HepG2 (cell line): ENCODE measurements around the gene KISS1. TPM values are rescaled to one million over a fixed set of nuclear protein-coding genes. Genes with fewer than 3 reads are reported as not detected.

Experiments used
- ATAC-seq: fragments of 200-7000 bp; cut with Tn5 transposase; 3 replicates; pipeline ENCODE4 v1.9.1; 2020; ENCODE audit warnings: mild to moderate bottlenecking, moderate library complexity
- BruUV-seq: library from RNA; stranded (reverse); fragments of 400-500 nt; replicated peaks from 2 replicates; lab custom pipeline; 2021; lab: Mats Ljungman, UMichigan
- CTCF ChIA-PET: fragments of 300-600 bp; formaldehyde crosslinking; extraction: SDS; loops from one replicate; lab custom pipeline; 2021; ENCODE audit warnings: low total read pairs, inconsistent platforms, low intra/inter-chr PET ratio; lab: Yijun Ruan, JAX
- POLR2A ChIA-PET: fragments of 350-600 bp; sonication (Branson Sonifier 250); formaldehyde crosslinking; loops from one replicate; lab custom pipeline; 2020; ENCODE audit warnings: antibody characterized with exemption, inconsistent platforms; lab: Yijun Ruan, JAX
- DNase-seq: peaks from one replicate; pipeline ENCODE4 v3.0.0-alpha.2; 2015; ENCODE audit warnings: low spot score
- FAIRE-seq: peaks from 3 replicates; lab custom pipeline; 2011; peaks lifted over from hg19 to GRCh38; lab: Jason Lieb, UNC
- H2AFZ ChIP-seq: one replicate; pipeline ENCODE4 v1.6.1; 2011; ENCODE audit warnings: low read length, inconsistent platforms
- H3K27ac ChIP-seq: fragments of 300-600 bp; 3 replicates; pipeline ENCODE4 v1.8.0; 2011; ENCODE audit warnings: mixed run types, mild to moderate bottlenecking, mixed read lengths, low read length, inconsistent platforms; ENCODE audit not compliant: insufficient read depth; ENCODE audit errors: extremely low read length
- H3K27me3 ChIP-seq, 2 experiments: fragments of 200-600 bp in 1 of 2; 2 replicates in 1 of 2; 3 replicates in 1 of 2; pipeline versions ENCODE4 v1.6.0 to v1.8.0; 2011; ENCODE audit warnings: low read length in 2 of 2, mild to moderate bottlenecking in 2 of 2, moderate library complexity in 2 of 2, inconsistent platforms in 1 of 2; ENCODE audit not compliant: insufficient read depth in 2 of 2, control insufficient read depth in 1 of 2
- H3K36me3 ChIP-seq, 2 experiments: fragments of 200-600 bp in 1 of 2; replicated peaks in 1 of 2; 2 replicates in 1 of 2; 3 replicates in 1 of 2; pipeline versions ENCODE4 v1.5.1 to v1.8.0; 2011; ENCODE audit warnings: low read length in 2 of 2, inconsistent platforms in 1 of 2; ENCODE audit not compliant: insufficient read depth in 2 of 2, control insufficient read depth in 1 of 2
- H3K4me1 ChIP-seq: 2 replicates; pipeline ENCODE4 v1.5.1; 2012; ENCODE audit warnings: low read length, inconsistent platforms; ENCODE audit not compliant: insufficient read depth
- H3K4me2 ChIP-seq: 2 replicates; pipeline ENCODE4 v1.6.0; 2011; ENCODE audit warnings: low read depth, low read length, inconsistent platforms
- H3K4me3 ChIP-seq, 3 experiments: fragments of 200-600 bp in 1 of 3; sonication (generic), shearing (Covaris generic) in 1 of 3; replicated peaks in 1 of 3; 2 replicates each; pipeline ENCODE4 v1.5.1; 2011 to 2016; ENCODE audit warnings: low read length in 3 of 3, inconsistent platforms in 2 of 3, low read depth in 2 of 3, mild to moderate bottlenecking in 2 of 3, control low read depth in 1 of 3, mixed read lengths in 1 of 3; ENCODE audit not compliant: insufficient read depth in 1 of 3
- H3K79me2 ChIP-seq: one replicate; pipeline ENCODE4 v1.6.1; 2011; ENCODE audit warnings: low read length, inconsistent platforms; ENCODE audit not compliant: insufficient read depth
- H3K9ac ChIP-seq: 2 replicates; pipeline ENCODE4 v1.6.0; 2011; ENCODE audit warnings: mild to moderate bottlenecking, low read depth, low read length, inconsistent platforms; ENCODE audit not compliant: insufficient read depth
- H3K9me3 ChIP-seq: 2 replicates; pipeline ENCODE4 v1.5.1; 2012; ENCODE audit warnings: mild to moderate bottlenecking, low read length
- H4K20me1 ChIP-seq: 2 replicates; pipeline ENCODE4 v1.6.0; 2011; ENCODE audit warnings: inconsistent platforms, mild to moderate bottlenecking, low read length, moderate library complexity; ENCODE audit not compliant: insufficient read depth
- ARNT2 ChIP-seq: sonication (generic); formaldehyde crosslinking; IDR thresholded peaks from 2 replicates; pipeline ENCODE4 v1.8.0; 2022; ENCODE audit warnings: mild to moderate bottlenecking, low read depth, missing genetic modification reagents, moderate library complexity
- GABPB1 ChIP-seq: IDR thresholded peaks from 2 replicates; pipeline ENCODE4 v1.6.1; 2016; ENCODE audit warnings: mild to moderate bottlenecking, missing genetic modification reagents, moderate library complexity, missing compliant biosample characterization
- HMGXB4 ChIP-seq, 2 experiments: sonication (generic) in 1 of 2; formaldehyde crosslinking in 1 of 2; IDR thresholded peaks; 2 replicates each; pipeline versions ENCODE4 v1.4.0 to v1.6.1; 2018 to 2020; ENCODE audit warnings: missing genetic modification reagents in 2 of 2, borderline replicate concordance in 1 of 2, low read depth in 1 of 2, mild to moderate bottlenecking in 1 of 2, missing biosample characterization in 1 of 2
- NKX3-1 ChIP-seq: sonication (generic); formaldehyde crosslinking; IDR thresholded peaks from 2 replicates; pipeline ENCODE4 v1.5.0; 2020; ENCODE audit warnings: missing genetic modification reagents
- ZIK1 ChIP-seq: sonication (generic); formaldehyde crosslinking; IDR thresholded peaks from 2 replicates; pipeline ENCODE4 v1.5.0; 2020; ENCODE audit warnings: mild to moderate bottlenecking, low read depth, missing genetic modification reagents, borderline replicate concordance
- ZMYM3 ChIP-seq: sonication (generic); formaldehyde crosslinking; IDR thresholded peaks from 2 replicates; pipeline ENCODE4 v1.5.1; 2020; ENCODE audit warnings: mild to moderate bottlenecking, missing genetic modification reagents
- ZNF136 ChIP-seq: sonication (generic); formaldehyde crosslinking; IDR thresholded peaks from 2 replicates; pipeline ENCODE4 v1.8.1; 2022; ENCODE audit warnings: low read depth, mild to moderate bottlenecking, moderate library complexity, missing genetic modification reagents
- ZNF343 ChIP-seq: sonication (generic); formaldehyde crosslinking; IDR thresholded peaks from 2 replicates; pipeline ENCODE4 v1.4.0; 2020; ENCODE audit warnings: mild to moderate bottlenecking, missing genetic modification reagents
- ZNF556 ChIP-seq: sonication (generic); formaldehyde crosslinking; IDR thresholded peaks from 2 replicates; pipeline ENCODE4 v1.4.0; 2020; ENCODE audit warnings: mild to moderate bottlenecking, missing genetic modification reagents, borderline replicate concordance
- ZNF562 ChIP-seq: sonication (generic); formaldehyde crosslinking; IDR thresholded peaks from 2 replicates; pipeline ENCODE4 v1.8.0; 2022; ENCODE audit warnings: missing genetic modification reagents, borderline replicate concordance
- ZNF644 ChIP-seq: IDR thresholded peaks from 2 replicates; pipeline ENCODE4 v1.6.1; 2016; ENCODE audit warnings: low read depth
- ZNF749 ChIP-seq: sonication (generic); formaldehyde crosslinking; IDR thresholded peaks from 2 replicates; pipeline ENCODE4 v1.8.0; 2022; ENCODE audit warnings: mild to moderate bottlenecking, missing genetic modification reagents, moderate library complexity, borderline replicate concordance
- ZNF792 ChIP-seq: IDR thresholded peaks from 2 replicates; pipeline ENCODE4 v1.6.1; 2016
- ZNF878 ChIP-seq: sonication (generic); formaldehyde crosslinking; IDR thresholded peaks from 2 replicates; pipeline ENCODE4 v1.8.1; 2023; ENCODE audit warnings: mild to moderate bottlenecking, missing genetic modification reagents, moderate library complexity
- WGBS: methylation state at CpG from one replicate; pipeline ENCODE4 v1.1.6; 2017; ENCODE audit warnings: low lambda C conversion rate; 5-methylcytosine and 5-hydroxymethylcytosine counted together
- in situ Hi-C: cut with HindIII; loops from 2 replicates; pipeline ENCODE4 v1.10.0; 2017; ENCODE audit warnings: low pct_unique_long_range_greater_than_20kb; ENCODE audit not compliant: extremely low pct_ligation_motif_present
- intact Hi-C: fragments of 100-400 bp; cut with micrococcal nuclease; formaldehyde crosslinking; loops from one replicate; pipeline ENCODE4 v1.10.0; 2022; ENCODE audit not compliant: unreplicated experiment
- polyA plus RNA-seq, 8 experiments: library from polyadenylated mRNA; depleted of rRNA in 3 of 8; stranded (reverse) in 7 of 8; unstranded in 1 of 8; fragments of >200 nt; fragmentation: Illumina TruSeq in 4 of 8; extraction: Trizol in 4 of 8; gene quantifications; 2 replicates each; pipeline versions ENCODE4 v1.2.1 to v1.2.3, GENCODE V29; 2011 to 2016; ENCODE audit warnings: low read depth in 4 of 8, missing spikeins in 1 of 8, mixed read lengths in 1 of 8; ENCODE audit not compliant: insufficient read depth in 1 of 8
- total RNA-seq, 5 experiments: library from RNA; depleted of rRNA; stranded (reverse); fragments of >200 nt; fragmentation: Illumina TruSeq; extraction: Trizol; gene quantifications; 2 replicates each; pipeline ENCODE4 v1.2.3, GENCODE V29; 2016; ENCODE audit warnings: low read depth in 1 of 5
- TF ChIP-seq, protein P1 (sequence below): sonication (generic); formaldehyde crosslinking; IDR thresholded peaks from 2 replicates; pipeline ENCODE4 v1.5.1; 2020; ENCODE audit warnings: missing genetic modification reagents, mild to moderate bottlenecking, borderline replicate concordance
- TF ChIP-seq, protein P2 (sequence below): sonication (generic); formaldehyde crosslinking; IDR thresholded peaks from 2 replicates; pipeline ENCODE4 v1.4.0; 2020; ENCODE audit warnings: missing genetic modification reagents
- TF ChIP-seq, protein P3 (sequence below): sonication (generic); formaldehyde crosslinking; IDR thresholded peaks from 2 replicates; pipeline ENCODE4 v1.4.0; 2020; ENCODE audit warnings: missing genetic modification reagents

KISS1 gene
- total and polyA plus RNA-seq, 2 of the 13 experiments (the other 11 are each of a cell fraction or from before 2014, with no cell fraction given) = 0.24 to 0.80 TPM

GRCh38 chr1:204207136-204207616 is 10.9 kb upstream of the KISS1 start:
- no peak overlapping the region for H2AFZ ChIP-seq
- no peaks in the 10 kb centered on the region for H3K27me3 ChIP-seq
- no peaks in the 10 kb centered on the region for H3K9me3 ChIP-seq
- no peak overlapping the region for H3K9ac ChIP-seq
- peaks cover 30% of the 10 kb centered on the region for H3K4me1 ChIP-seq
- ChIA-PET CTCF (interaction anchor here (0.7 to 4.2 kb wide), 5 partner anchors 42 to 346 kb away, joined by 3 to 48 read pairs (median 4); partner anchors contain the start of gene SNRPE), POLR2A (interaction anchor here (0.8 kb wide), 1 partner anchor 45 kb away, joined by 4 read pairs; no protein-coding TSS in a partner anchor)
- H3K36me3 ChIP-seq = no peaks in the 10 kb centered on the region; a peak in 2 of 5 replicates
- peaks cover 9% of the 10 kb centered on the region for H4K20me1 ChIP-seq
- in situ Hi-C loops = loop anchor here (10.0 kb wide), 1 partner anchor 342 kb away; the partner anchor contains the start of gene SNRPE
- ATAC-seq (peak; percentile 98), DNase-seq (peak; percentile 19), FAIRE-seq (no peak)
- WGBS = 43% methylated on average over 7 of the region's 13 CpGs
- no peak overlapping the region for H3K27ac ChIP-seq
- H3K79me2 ChIP-seq = peaks cover 7% of the 10 kb centered on the region
- H3K4me3 ChIP-seq = no peak overlapping the region
- intact Hi-C loops = loop anchor here (1.0 kb wide), 1 partner anchor 45 kb away; no protein-coding TSS in a partner anchor
- no TSS peak for BruUV-seq
- peak overlapping the region; percentile 22; the same call in 1 of the 2 replicates for H3K4me2 ChIP-seq
- no peak for TF ChIP-seq ZNF343
- TF ChIP-seq ZNF644 (CRISPR knock-in tag) = no peak
- TF ChIP-seq ZNF792 = 0 out of 2 replicates have a peak, but pooled peaks have one; percentile 26
- TF ChIP-seq ZNF878 (CRISPR knock-in tag) = no peak
- peak; percentile 42 to 56; a peak in 1 of 4 replicates for TF ChIP-seq HMGXB4 (CRISPR knock-in tag; IDR thresholded peaks at IDR 0.05; ENCODE audit: borderline replicate concordance in 1 of 2, low read depth in 1 of 2)
- TF ChIP-seq, protein P1, sequence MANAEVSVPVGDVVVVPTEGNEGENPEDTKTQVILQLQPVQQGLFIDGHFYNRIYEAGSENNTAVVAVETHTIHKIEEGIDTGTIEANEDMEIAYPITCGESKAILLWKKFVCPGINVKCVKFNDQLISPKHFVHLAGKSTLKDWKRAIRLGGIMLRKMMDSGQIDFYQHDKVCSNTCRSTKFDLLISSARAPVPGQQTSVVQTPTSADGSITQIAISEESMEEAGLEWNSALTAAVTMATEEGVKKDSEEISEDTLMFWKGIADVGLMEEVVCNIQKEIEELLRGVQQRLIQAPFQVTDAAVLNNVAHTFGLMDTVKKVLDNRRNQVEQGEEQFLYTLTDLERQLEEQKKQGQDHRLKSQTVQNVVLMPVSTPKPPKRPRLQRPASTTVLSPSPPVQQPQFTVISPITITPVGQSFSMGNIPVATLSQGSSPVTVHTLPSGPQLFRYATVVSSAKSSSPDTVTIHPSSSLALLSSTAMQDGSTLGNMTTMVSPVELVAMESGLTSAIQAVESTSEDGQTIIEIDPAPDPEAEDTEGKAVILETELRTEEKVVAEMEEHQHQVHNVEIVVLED (CRISPR knock-in tag) = no peak
- TF ChIP-seq NKX3-1 (CRISPR knock-in tag) = no peak
- TF ChIP-seq ZNF556 (CRISPR knock-in tag) = no peak
- no peak for TF ChIP-seq ZNF562 (CRISPR knock-in tag)
- no peak for TF ChIP-seq ZMYM3 (CRISPR knock-in tag)
- TF ChIP-seq ZNF136 (CRISPR knock-in tag) = no peak
- peak; percentile 44; the same call in 1 of the 2 replicates for TF ChIP-seq GABPB1 (CRISPR knock-in tag)
- TF ChIP-seq, protein P2, sequence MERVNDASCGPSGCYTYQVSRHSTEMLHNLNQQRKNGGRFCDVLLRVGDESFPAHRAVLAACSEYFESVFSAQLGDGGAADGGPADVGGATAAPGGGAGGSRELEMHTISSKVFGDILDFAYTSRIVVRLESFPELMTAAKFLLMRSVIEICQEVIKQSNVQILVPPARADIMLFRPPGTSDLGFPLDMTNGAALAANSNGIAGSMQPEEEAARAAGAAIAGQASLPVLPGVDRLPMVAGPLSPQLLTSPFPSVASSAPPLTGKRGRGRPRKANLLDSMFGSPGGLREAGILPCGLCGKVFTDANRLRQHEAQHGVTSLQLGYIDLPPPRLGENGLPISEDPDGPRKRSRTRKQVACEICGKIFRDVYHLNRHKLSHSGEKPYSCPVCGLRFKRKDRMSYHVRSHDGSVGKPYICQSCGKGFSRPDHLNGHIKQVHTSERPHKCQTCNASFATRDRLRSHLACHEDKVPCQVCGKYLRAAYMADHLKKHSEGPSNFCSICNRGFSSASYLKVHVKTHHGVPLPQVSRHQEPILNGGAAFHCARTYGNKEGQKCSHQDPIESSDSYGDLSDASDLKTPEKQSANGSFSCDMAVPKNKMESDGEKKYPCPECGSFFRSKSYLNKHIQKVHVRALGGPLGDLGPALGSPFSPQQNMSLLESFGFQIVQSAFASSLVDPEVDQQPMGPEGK (CRISPR knock-in tag) = no peak
- no peak for TF ChIP-seq ZIK1 (CRISPR knock-in tag)
- no peak for TF ChIP-seq ARNT2 (CRISPR knock-in tag)
- TF ChIP-seq, protein P3, sequence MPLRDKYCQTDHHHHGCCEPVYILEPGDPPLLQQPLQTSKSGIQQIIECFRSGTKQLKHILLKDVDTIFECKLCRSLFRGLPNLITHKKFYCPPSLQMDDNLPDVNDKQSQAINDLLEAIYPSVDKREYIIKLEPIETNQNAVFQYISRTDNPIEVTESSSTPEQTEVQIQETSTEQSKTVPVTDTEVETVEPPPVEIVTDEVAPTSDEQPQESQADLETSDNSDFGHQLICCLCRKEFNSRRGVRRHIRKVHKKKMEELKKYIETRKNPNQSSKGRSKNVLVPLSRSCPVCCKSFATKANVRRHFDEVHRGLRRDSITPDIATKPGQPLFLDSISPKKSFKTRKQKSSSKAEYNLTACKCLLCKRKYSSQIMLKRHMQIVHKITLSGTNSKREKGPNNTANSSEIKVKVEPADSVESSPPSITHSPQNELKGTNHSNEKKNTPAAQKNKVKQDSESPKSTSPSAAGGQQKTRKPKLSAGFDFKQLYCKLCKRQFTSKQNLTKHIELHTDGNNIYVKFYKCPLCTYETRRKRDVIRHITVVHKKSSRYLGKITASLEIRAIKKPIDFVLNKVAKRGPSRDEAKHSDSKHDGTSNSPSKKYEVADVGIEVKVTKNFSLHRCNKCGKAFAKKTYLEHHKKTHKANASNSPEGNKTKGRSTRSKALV (CRISPR knock-in tag) = no peak
- no peak for TF ChIP-seq ZNF749
